Heart left ventricle (tissue), 13 donors: ENCODE results near the gene TNFAIP6.

Experiments
- POLR2A ChIP-seq, 2 donors: fragments of 450-650 bp; IDR thresholded peaks; one replicate each; pipeline ENCODE4 v1.6.1; 2017; ENCODE audit warnings: antibody characterized with exemption in 2 of 2, mild to moderate bottlenecking in 2 of 2, moderate library complexity in 2 of 2
- TF ChIP-seq, protein P1 (sequence below), 12 donors: fragments of 200-600 bp; sonication (generic) in 4 of 12; IDR thresholded peaks; one replicate each; pipeline versions ENCODE4 v1.5.0 to v1.8.0; 2018 to 2022; ENCODE audit warnings: antibody characterized with exemption in 12 of 12, mild to moderate bottlenecking in 5 of 12
- donor health status: ischemic (EF 13 %, LVEDD 7.1; RV severe dilation, severe dysfunction).
- donor health status: DM: no; HTN: yes; CAD: no.
- donor health status: DM: no; HTN: no; CAD: no.
- donor health status: ischemic (EF 25% LVEDD 6.9; RV normal size, moderate dysfunction).
- donor health status: ischemic (EF 25% LVEDD 5.7; RV mildly dilated, moderate dysfunction).
- donor health status: ischemic (EF 35%, LVEDD 5.7; RV mildly dilated, moderate dysfunction).
- donor health status: nonischemic (EF 11% LVEDD 7.7; RV severe dilation, severe dysfunction).
- donor health status: DM: yes; HTN: yes; CAD: no.
- donor health status: PGD.
- donor health status: ischemic (EF 29% LVEDD 5.4; RV normal size, mild dysfunction).
- donor health status: nonischemic (EF 23%, LVEDD 6.1; RV moderate dilation, normal function).

DNA sequence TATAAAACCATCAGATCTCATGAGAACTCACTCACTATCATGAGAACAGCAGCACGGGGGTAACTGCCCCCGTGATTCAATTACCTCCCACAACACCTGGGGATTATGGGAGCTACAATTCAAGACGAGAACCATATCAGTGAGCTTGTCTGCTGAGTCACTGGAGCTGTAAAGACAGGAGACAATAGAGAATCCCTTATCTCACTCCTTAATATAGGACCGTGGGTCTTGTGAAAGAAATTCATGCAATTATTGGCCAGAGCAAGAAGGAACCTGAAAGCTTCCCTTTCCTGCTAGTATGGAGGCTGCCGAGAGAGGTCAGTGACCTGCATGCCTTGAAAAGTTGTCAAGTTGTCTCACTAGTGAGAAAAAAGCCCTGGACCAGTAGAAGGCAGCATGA is 9.5 kb upstream of the TNFAIP6 start:
- TF ChIP-seq, protein P1, sequence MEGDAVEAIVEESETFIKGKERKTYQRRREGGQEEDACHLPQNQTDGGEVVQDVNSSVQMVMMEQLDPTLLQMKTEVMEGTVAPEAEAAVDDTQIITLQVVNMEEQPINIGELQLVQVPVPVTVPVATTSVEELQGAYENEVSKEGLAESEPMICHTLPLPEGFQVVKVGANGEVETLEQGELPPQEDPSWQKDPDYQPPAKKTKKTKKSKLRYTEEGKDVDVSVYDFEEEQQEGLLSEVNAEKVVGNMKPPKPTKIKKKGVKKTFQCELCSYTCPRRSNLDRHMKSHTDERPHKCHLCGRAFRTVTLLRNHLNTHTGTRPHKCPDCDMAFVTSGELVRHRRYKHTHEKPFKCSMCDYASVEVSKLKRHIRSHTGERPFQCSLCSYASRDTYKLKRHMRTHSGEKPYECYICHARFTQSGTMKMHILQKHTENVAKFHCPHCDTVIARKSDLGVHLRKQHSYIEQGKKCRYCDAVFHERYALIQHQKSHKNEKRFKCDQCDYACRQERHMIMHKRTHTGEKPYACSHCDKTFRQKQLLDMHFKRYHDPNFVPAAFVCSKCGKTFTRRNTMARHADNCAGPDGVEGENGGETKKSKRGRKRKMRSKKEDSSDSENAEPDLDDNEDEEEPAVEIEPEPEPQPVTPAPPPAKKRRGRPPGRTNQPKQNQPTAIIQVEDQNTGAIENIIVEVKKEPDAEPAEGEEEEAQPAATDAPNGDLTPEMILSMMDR (IDR thresholded peaks at IDR 0.05) = no peak
- no peak for TF ChIP-seq POLR2A (IDR thresholded peaks at IDR 0.05)
